Gastroesophageal sphincter (tissue), 4 donors: ENCODE measurements around the gene TP53INP2. TPM values are rescaled to one million over a fixed set of nuclear protein-coding genes. Genes with fewer than 3 reads are reported as not detected.

ENCODE experiments used
- ATAC-seq: fragments of 150-250 bp; one replicate; pipeline ENCODE4 v1.9.1; 2016; ENCODE audit warnings: mild to moderate bottlenecking, moderate library complexity
- H3K27ac ChIP-seq, 4 donors: fragments of 200-600 bp; sonication (generic) in 3 of 4; 1 replicate in 3 of 4; 2 replicates in 1 of 4; pipeline ENCODE4 v1.5.1; 2016 to 2019
- H3K27me3 ChIP-seq: fragments of 200-600 bp; sonication (generic); one replicate; pipeline ENCODE4 v1.5.1; 2019
- H3K36me3 ChIP-seq, 2 donors: fragments of 200-600 bp; sonication (generic); one replicate each; pipeline ENCODE4 v1.5.1; 2019; ENCODE audit warnings: control low read depth in 1 of 2
- H3K4me1 ChIP-seq, 3 donors: fragments of 200-600 bp; sonication (generic); 1 replicate in 2 of 3; 2 replicates in 1 of 3; pipeline ENCODE4 v1.5.1; 2016 to 2019; ENCODE audit warnings: control low read depth in 2 of 3
- H3K4me3 ChIP-seq, 2 donors: fragments of 200-600 bp; sonication (generic); one replicate each; pipeline ENCODE4 v1.5.1; 2019; ENCODE audit warnings: mild to moderate bottlenecking in 1 of 2, moderate library complexity in 1 of 2
- H3K9me3 ChIP-seq, 3 donors: fragments of 200-600 bp; sonication (generic); one replicate each; pipeline ENCODE4 v1.5.1; 2017 to 2019; ENCODE audit warnings: control low read depth in 2 of 3
- EP300 ChIP-seq: sonication (generic); formaldehyde crosslinking; IDR thresholded peaks from one replicate; pipeline ENCODE4 v1.6.1; 2017; ENCODE audit warnings: antibody characterized with exemption, mild to moderate bottlenecking
- POLR2A ChIP-seq, 2 donors: fragments of 450-650 bp; IDR thresholded peaks; one replicate each; pipeline ENCODE4 v1.6.1; 2017; ENCODE audit warnings: antibody characterized with exemption in 2 of 2, mild to moderate bottlenecking in 2 of 2, moderate library complexity in 1 of 2
- POLR2AphosphoS5 ChIP-seq: sonication (generic); formaldehyde crosslinking; IDR thresholded peaks from one replicate; pipeline ENCODE4 v1.6.1; 2017; ENCODE audit warnings: antibody characterized with exemption
- WGBS, 2 donors: methylation state at CpG; one replicate each; pipeline ENCODE4 v1.1.5; 2018; ENCODE audit warnings: low coverage in 1 of 2; 5-methylcytosine and 5-hydroxymethylcytosine counted together
- small RNA-seq, 4 donors: library from RNA; depleted of rRNA; stranded (forward); fragments of <200 nt; gene quantifications; one replicate each; pipeline ENCODE3, GENCODE V24; 2016
- total RNA-seq, 4 donors: library from RNA; depleted of rRNA; stranded (reverse); fragments of >200 nt; gene quantifications; one replicate each; pipeline ENCODE4 v1.1.0, GENCODE V29; 2016
- TF ChIP-seq, protein P1 (sequence below), 4 experiments: fragments of 200-600 bp in 2 of 4; fragments of 450-650 bp in 2 of 4; sonication (generic) in 1 of 4; IDR thresholded peaks; one replicate each; pipeline ENCODE4 v1.5.1; 2017 to 2019; ENCODE audit warnings: antibody characterized with exemption in 4 of 4, mild to moderate bottlenecking in 2 of 4, moderate library complexity in 2 of 4

The TP53INP2 gene
- total RNA-seq, 4 donors from 2014 or later = 22.8 to 67.8 (median 53.0) TPM

DNA sequence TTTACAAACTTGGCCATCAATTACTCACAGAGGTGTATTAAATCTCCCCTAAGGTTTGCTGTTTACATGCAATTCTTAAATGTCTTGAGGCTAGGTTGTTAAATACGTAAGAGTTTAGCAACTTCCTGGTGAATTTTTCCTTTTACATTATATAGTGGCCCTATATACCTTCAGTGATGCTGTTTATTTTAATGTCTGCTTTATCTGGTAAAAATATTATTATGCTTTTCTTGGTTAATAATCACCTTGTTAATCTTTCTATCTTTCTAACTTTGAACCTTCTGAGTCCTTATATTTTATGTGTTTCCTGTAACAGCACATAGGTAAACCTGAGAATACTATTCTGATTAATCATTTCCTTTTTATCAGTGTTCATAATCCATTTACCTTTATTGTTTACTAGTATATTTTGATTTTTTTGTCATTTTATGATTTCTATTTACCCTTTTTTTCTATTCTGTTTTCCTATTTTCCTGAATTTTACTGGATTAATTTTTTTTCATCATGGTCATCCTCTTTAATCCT is 57.9 kb downstream of the TP53INP2 start:
- Histone ChIP-seq H3K36me3 (peaks cover 5 to 89% of the 10 kb centered on the region in 2 donors), H3K9me3 (no peaks in the 10 kb centered on the region), H3K27me3 (no peaks in the 10 kb centered on the region), H3K4me3 (no peak overlapping the region), H3K4me1 (no peaks in the 10 kb centered on the region), H3K27ac (no peak overlapping the region)
- TF ChIP-seq, protein P1, sequence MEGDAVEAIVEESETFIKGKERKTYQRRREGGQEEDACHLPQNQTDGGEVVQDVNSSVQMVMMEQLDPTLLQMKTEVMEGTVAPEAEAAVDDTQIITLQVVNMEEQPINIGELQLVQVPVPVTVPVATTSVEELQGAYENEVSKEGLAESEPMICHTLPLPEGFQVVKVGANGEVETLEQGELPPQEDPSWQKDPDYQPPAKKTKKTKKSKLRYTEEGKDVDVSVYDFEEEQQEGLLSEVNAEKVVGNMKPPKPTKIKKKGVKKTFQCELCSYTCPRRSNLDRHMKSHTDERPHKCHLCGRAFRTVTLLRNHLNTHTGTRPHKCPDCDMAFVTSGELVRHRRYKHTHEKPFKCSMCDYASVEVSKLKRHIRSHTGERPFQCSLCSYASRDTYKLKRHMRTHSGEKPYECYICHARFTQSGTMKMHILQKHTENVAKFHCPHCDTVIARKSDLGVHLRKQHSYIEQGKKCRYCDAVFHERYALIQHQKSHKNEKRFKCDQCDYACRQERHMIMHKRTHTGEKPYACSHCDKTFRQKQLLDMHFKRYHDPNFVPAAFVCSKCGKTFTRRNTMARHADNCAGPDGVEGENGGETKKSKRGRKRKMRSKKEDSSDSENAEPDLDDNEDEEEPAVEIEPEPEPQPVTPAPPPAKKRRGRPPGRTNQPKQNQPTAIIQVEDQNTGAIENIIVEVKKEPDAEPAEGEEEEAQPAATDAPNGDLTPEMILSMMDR (IDR thresholded peaks at IDR 0.05) = no peak
- TF ChIP-seq POLR2AphosphoS5 (no peak), POLR2A (IDR thresholded peaks at IDR 0.05) (no peak), EP300 (no peak)
- no peak for ATAC-seq
- 0% methylated on average over 1 of the region's 1 CpG for WGBS, 2 donors

Small RNA genes lying within 50 kb of the gene (small RNA-seq; reads per million reads assigned to genes)
- 0 reads per million in 4 donors for gene AL118520.1

Other genes with a start within 250 kb of the TP53INP2 start
- 100 to 1,000 TPM; 158 to 258 (median 209) TPM for gene DYNLRB1, start 187.9 kb upstream of the TP53INP2 start, total RNA-seq
- gene MAP1LC3A, start 145.6 kb upstream of the TP53INP2 start, total RNA-seq = 100 to 1,000 TPM in 3 of 4 donors, 10 to 100 TPM in 1; 96.0 to 134 (median 115) TPM
- gene PIGU, start 27.3 kb upstream of the TP53INP2 start, total RNA-seq = 10 to 100 TPM in 3 of 4 donors, 1 to 10 TPM in 1; 5.4 to 11.8 (median 10.8) TPM
- 10 to 100 TPM; 15.2 to 37.0 (median 25.8) TPM for gene NCOA6, start 121.3 kb downstream of the TP53INP2 start, total RNA-seq
- 10 to 100 TPM in 3 of 4 donors, 1 to 10 TPM in 1; 3.6 to 14.9 (median 11.9) TPM for gene GGT7, start 168.5 kb downstream of the TP53INP2 start, total RNA-seq
- gene ACSS2, start 172.3 kb downstream of the TP53INP2 start, total RNA-seq = 10 to 100 TPM; 45.4 to 71.0 (median 58.7) TPM